ENCODE data around the gene LDHAL6B. TPM values are rescaled to one million over a fixed set of nuclear protein-coding genes. Genes with fewer than 3 reads are reported as not detected.

Gene LDHAL6B
- under 0.01 TPM in 1 of 2 replicates, not detected in the other for total RNA-seq

DNA sequence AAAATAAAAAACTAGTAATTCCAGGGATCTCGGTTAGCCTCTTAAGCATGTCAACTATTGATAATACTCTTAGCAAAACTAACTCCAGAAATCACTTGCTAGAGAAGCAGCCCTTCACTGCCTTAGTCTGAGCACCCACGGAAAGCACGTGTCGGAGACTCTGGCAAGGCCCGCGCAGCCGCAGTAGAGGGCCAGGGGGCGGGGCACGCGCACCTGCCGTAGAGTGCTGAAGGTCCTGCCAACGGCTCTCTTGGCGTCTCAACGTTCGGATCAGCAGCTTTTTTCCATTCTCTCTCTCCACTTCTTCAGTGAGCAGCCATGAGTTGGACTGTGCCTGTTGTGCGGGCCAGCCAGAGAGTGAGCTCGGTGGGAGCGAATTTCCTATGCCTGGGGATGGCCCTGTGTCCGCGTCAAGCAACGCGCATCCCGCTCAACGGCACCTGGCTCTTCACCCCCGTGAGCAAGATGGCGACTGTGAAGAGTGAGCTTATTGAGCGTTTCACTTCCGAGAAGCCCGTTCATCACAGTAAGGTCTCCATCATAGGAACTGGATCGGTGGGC lies at the start of gene LDHAL6B:
LDHAL6B (plus strand) TSS at position 221 of the 561 bp plus-strand sequence; CDS start at position 319, 98 bp downstream.

Other genes starting within 250 kb of the LDHAL6B start
- 14.2 and 14.9 TPM in 2 replicates for gene RNF111, start 219.2 kb upstream of the LDHAL6B start, total RNA-seq
- gene CCNB2, start 101.7 kb upstream of the LDHAL6B start, total RNA-seq, result 21.4 and 93.1 TPM in 2 replicates
- 103 and 143 TPM in 2 replicates for gene MYO1E, start 166.0 kb downstream of the LDHAL6B start, total RNA-seq
- 0.66 and 1.00 TPM in 2 replicates for gene FAM81A, start 231.3 kb downstream of the LDHAL6B start, total RNA-seq

Data from uterine smooth muscle cell (primary cell).